GM18499 (cell line): Measurements from ENCODE around the gene RNF10.

ENCODE experiments used
- ATAC-seq: cut with Tn5 transposase; IDR thresholded peaks from one replicate; pipeline ENCODE4 v1.9.1; 2021; ENCODE audit warnings: moderate number of reproducible peaks; ENCODE audit not compliant: insufficient read depth, unreplicated experiment

RNF10 gene

DNA sequence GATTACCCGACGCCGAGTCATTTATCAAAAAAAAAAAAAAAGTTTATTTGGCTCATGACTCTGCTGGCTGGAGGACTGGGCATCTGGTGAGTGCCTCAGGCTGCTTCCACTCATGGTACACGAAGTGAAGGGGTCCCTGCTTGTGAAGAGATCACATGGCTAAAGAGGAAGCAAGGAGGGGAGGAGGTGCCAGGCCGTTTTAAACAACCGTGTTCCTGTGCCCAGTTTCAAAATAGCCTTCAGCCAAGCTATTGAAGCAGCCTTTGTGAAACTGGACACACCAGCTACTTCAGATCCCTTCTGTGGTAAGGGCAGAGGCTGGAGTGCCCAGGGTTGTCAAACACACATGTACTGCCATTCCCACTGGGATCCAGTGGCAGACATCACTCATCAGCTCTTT is 39.4 kb downstream of the RNF10 start:
- ATAC-seq: no peak

DNA sequence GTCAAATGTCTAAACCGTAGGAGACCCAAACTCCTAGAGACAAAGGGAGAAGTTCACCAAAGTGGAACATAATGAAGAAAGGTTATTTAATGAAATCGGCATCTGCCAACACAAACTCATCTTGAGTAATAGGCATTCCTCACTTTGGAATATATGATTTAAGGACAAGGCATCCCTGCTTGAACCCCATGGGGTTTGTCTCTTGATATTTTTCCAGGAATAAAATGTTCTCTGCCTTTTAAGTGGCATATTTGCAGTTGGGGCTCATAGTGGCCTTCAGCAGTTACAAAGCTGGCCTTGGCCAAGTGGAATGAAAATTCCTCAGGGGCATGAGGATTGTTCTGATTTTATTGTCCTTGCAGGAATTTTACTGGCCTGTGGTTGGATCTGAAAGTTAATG is 40.0 kb downstream of the RNF10 start:
- ATAC-seq: no peak

DNA sequence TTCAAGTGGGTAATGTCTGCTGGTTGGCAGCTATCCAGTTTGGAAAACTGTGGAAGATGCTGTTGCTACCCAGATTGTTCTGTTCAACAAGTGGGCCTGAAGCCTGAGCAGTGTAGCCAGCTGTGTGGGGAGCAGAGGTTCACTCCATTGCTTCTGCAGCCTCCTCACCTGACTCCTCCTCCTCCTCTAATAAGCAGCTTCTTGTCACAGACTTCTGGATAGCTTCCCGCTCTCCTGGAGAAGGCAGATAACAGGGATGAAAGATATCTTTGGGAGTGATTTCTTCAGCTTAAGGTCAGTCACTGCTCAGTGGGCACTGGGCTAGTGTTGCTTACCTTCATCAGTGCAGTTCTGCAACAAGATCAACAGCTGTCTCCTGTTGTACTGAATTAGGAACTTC is 45.0 kb downstream of the RNF10 start:
- no peak for ATAC-seq

DNA sequence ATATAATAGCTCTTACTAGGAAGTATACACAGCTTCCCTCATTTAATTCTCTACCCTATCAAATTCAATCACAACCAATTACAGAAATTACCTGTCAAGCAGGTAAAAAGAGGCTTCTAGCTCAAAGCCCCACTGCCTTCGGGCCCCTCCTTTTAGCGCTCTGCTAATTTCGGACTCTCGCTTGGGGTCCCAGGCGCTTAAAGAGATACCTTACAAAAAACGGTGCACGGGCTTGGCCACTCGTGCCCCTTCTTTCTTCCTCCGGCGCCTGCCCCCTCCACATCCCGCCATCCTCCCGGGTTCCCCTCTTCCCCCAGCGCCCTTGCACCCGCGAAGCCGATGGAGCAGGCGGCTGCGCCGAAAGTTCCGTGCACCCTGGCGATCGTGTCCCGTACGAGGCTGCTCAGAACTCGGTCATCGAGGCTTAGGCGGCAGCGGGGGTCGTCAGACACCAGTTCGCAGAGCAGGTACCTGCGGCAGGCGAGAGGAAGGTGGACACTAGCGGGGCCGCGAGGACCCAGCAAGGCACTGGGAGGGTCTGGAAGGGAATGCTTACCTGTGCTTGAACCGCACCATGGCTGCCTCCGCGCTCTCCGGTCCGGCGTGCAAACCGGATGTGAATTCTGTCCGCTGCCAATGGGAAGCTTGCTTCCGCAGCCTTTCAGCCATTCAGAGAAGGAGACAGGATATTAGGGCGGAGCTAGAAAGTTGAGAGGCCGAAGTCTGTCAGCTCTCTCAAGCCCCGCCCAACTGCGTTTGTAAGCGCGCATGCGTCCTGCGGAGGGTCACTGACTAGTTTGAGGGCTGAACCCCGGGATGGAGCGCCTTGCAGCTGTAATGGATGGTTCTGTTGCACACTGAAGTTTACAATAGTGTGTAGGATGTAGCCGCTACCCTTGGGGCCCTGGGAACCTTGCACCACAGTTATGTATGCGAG is 46.9 kb downstream of the RNF10 start, which contains the start of gene POP5:
POP5 (minus strand) TSS at position 616 of the 937 bp plus-strand sequence; CDS start at position 576, 40 bp downstream.
- peak; percentile 82 for ATAC-seq

DNA sequence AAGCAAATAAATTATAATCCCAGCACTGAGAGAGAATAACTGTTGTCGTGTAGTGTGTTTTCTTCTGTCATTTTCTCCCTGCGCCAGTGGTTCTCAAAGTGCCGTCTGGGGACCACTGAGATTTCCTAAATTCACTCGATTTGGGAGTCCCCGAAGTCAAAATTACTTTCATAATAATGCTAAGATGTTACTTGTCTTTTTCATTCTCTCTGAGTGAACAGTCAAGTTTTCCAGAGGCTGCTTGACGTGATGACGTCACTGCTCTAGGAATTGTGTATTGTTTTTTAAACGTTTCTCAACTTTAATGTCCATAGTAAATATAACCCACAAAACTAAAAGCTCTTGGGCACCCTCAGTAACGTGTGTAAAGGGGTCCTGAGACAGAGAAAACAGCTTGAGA is 47.8 kb downstream of the RNF10 start:
- no peak for ATAC-seq

DNA sequence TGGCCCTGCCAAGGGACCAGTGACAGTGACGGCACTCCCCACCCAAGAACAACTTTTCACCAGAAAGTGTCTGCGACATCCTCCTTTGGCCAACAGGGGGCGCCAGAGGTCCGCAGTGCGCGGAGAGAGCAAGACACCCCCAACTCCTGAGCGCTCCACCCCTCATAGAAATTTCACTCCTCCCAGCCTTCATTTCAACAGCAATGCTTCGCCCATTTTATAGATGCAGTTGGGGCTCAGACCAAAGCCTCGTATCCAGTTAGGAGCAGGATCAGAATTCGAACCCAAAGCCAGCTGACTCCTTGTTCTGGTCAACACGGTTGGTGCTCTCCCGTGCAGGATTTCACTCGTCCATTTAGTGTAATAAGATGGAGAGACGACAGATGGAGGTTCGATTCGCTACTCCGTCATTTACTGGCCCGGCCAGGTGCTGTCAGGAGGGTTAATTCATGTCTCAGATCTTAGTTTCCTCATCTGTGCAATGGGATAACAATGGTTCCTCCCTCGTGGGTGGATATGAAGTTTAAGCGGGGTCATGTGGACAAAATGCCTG is 49.4 kb downstream of the RNF10 start:
- ATAC-seq: no peak

DNA sequence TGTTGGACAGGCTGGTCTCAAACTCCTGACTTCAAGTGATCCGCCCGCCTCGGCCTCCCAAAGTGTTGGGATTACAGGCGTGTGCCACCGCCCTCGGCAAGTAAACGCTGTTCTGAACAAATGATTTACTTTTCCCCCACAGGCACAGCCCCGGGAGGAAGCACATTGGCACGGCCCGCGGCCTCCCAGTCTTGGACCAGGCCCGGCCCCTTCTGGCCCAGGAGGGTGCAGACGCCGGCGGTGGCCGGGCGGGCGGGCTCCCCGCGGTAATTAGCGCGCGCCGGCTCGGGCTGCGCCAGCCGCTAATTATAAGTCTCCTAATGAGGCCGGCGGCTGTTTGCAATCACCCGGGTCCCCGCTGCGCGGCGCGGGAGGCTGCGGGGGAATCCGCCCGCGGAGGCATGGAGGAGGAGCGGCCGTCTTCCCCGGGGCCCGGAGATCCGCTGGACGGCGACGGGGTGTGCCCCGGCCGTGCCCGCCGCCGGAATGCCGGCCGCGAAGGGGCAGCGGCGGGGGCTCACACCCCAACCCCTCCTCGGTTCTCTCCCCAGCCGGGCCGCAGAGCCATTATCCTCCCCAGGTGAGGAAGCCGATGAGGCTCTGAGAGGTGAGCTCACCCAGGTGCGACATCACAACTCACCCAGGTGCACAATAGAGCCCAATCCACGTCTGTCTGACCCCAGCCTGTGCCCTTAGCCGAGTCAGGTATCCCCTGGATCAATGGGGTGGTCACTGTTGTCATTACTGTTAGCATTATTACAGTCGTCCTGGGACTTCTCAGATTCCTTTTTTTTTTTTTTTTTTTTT is 50.4 kb downstream of the RNF10 start:
- ATAC-seq: no peak

DNA sequence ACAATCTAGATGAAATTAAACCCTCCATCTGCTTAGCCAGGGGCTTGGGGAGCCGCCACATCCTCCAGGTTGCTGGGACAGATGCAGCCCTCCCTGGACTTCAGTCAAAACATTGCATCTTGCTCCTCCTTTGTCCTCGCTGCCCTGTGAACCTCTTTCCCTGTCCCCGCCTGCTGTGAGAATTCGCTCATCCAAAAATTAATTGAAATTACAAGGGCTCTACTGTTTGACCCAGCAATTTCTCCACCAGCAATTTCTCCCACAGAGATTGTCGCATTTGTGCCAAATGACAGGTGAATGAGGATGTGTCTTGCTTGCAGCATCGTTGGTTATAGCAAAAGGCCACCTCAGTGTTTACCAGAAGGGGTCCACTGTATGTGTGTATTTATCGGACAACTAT is 52.0 kb downstream of the RNF10 start:
- ATAC-seq: no peak

DNA sequence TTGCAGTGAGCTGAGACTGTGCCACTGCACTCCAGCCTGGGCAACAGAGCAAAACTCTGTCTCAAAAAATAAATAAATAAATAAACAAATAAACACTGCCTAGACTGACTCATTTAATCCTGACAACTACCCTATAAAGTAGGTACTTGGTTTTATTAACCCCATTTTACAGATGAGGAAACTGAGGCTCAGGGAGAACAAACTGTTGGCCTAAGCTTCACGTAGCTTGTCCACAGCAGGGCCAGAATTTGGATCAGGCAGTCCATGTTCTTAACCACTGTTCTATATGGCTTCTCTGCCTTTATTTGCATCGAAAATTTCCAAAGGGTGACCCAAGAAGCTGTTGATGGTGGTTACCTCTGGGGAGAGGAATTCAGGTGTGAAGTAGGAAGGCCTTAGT is 52.7 kb downstream of the RNF10 start:
- no peak for ATAC-seq

DNA sequence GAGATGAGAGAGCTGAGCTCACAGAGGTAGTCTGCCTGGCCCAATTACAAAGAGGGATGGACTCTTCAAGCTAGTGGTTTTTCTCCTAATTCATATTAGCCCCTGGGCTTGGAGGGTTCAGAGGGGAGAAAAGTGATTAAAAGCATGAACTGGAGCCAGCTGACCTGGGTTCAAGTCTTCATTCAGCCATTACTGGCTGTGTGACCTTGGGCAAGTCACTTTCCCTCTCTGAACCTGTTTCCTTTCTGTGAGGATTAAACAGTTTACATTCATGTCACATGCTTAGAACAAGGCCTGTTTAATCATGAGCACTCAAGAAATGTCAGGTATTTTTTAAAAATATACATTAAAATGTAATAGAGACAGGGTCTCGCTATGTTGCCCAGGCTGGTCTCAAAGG is 54.2 kb downstream of the RNF10 start:
- ATAC-seq: no peak

DNA sequence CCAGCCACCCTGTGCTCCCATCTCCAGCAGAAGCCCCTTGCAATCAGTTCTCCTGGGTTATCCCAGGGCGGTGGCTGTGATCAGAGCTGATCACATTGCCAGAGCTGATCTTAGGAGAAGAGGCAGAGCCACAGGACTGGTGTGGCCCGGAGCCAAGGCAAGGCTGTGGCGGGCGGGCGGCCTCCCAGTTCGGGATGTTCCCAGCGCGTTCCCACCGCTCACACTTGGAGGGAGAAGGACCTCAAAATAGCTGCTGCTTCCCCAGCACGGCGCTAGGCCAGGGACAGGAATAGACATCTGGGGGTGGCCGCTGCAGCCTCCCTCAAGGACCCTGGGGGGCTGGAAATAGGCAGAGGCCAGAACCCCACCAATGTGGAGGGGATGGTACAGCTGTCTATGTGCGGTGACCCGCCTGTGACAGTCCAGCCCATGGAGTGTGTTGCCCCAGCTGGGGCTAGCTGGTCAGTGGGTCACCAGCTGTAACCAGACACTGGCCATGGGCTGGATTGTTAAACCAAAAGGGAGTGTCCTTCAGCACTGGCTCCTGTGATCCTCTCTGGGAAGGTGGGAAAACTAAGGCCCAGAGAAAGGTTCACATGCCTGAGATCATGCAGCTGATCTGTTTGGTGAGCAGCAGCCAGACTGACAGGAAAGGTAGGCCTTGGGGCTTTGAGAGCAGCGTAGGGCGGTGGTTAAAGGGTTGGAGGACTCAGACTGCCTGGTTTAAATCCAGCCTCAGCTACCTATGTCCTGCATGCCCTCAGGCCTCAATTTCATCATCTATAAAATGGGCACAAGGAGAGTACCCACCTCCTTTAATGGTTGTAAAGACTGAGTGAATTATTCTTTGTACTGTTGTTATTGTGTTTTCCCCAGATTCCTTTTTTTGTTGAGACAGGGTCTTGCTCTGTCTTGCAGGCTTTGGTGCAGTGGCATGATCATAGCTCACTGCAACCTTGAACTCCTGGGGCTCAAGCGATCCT is 55.1 kb downstream of the RNF10 start:
- no peak for ATAC-seq

DNA sequence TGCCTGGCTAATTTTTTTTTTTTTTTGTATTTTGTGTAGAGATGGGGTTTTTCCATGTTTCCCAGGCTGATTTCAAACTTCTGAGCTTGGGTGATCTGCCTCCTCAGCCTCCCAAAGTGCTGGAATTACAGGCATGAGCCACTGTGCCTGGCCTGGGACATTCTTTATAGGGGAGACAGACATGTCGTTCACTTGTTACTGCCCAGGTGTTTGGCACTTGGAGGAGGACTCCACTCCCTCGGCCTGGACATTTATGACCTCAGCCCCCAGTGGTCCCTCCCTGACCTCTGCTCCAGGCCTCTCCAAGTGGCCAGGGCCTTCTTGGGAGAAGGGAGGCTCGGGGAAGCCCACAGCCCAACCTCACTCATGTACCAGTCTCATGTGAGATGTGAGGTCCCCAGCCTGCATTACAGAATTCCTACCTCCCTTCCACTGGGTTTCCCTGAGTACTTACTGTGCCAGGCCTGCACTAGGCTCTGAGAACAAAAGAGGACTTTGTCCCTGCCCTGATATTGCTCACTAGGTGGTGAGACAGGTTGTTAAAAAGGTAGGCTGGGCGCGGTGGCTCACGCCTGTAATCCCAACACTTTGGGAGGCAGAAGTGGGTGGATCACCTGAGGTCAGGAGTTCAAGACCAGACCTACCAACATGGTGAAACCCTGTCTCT is 56.7 kb downstream of the RNF10 start:
- ATAC-seq: no peak

DNA sequence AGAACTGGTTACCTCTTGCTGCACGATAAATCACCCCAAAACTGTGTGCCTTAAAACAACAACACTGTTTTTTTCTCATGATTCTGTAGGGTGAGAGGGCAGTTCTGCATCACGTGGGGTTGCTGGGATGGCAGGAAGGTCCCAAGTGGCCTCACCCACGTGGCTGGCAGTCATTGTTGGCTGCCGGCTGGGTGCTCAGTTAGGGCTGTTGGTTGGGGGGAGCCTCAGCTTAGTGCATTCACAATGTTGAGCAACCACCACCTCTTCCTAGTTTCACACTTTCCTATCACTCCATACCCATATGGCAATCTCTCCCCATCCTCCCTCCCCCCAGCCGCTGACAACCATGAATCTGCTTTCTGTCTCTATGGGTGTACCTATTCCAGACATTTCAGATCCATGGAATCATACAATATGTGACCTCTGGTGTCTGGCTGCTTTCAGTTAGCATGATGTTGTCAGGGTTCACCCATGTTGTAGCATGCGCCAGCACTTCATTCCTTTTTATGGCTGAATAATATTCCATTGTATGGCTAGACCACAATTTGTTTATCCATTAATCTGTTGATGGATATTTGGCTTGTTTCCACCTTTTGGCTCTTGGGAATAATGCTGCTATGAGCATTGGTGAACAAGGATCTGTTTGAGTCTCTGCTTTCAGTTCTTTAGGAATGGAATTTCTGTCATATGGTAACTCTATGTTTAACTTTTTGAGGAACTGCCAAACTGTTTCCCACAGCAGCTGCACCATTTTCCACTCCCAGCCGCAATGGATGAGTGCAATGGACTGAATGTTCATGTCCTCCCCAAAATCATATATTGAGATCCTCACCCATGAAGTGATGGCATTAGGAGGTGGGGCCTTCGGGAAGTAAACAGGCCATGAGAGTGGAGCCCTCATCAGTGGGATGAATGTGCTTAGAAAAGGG is 58.2 kb downstream of the RNF10 start:
- no peak for ATAC-seq

DNA sequence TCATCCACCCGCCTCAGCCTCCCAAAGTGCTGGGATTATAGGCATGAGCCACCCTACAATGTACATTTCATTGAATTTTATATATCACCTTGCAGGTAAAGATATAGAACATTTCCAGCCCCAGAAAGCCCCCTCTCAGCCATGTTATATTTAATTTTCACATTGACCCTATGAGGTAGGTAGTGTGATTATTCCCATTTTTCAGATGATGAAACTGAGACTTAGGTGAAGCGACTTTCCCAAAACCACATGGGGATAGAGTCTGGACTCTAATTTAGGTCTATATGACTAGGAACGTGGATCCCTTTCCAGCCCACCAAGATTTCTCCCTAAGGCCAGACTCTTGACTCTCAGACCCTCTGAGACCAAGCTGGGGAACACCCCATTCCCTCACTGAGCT is 62.7 kb downstream of the RNF10 start:
- ATAC-seq: no peak

DNA sequence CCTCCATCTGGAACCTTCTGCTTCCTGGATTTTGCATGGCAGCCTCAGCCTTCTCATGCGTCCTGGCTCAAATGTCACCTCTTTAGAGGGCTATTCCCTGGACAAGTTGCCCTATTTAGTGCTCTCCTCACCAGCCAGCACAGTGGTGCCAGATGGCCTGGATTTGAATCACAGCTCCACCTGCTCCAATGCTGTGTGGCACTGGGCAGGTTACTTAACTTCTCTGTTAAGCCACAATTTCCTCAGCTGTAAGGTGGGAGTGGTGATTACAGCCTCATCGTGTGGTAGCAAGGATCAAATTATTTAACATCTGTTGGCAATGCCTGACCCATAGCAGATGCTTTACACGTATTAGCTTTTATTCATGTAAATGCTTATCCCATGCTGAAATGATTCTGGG is 63.7 kb downstream of the RNF10 start:
- no peak for ATAC-seq

DNA sequence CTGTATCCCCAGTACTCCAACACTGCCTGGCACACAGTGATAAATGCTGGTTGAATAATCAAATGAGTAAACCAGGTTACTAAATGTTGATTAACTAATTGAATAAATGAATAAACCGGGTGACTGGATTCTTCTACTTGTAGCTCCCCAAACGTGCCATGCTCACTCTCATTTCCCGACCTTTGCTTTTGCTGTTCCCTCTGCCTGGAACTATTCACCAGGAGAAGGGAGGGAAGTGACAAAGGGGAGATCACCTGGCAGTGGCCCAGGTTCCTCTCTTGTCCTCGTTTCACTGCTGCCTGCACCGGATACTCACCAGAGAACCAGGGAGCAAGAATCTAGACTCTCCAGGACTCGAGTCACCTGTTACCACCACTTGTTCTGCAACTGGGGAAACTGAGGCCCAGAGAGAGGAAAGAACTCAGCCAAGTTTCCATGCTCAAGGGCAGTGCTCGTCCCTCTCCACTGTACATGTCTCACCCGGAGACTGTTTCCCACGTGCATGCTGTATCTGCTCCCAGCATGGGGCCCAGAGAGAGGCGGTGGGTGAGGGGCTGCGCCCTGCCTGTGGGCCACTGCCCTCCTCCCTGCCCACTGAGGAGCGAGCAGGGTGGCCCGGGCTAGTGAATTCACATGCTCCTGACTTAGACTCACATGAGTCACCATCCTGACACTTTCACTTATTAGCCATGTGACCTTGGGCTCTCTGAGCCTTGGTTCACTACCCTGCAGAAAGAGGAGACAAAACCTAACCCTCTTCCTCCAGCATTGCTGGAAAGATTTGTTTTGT is 64.7 kb downstream of the RNF10 start:
- ATAC-seq: no peak

DNA sequence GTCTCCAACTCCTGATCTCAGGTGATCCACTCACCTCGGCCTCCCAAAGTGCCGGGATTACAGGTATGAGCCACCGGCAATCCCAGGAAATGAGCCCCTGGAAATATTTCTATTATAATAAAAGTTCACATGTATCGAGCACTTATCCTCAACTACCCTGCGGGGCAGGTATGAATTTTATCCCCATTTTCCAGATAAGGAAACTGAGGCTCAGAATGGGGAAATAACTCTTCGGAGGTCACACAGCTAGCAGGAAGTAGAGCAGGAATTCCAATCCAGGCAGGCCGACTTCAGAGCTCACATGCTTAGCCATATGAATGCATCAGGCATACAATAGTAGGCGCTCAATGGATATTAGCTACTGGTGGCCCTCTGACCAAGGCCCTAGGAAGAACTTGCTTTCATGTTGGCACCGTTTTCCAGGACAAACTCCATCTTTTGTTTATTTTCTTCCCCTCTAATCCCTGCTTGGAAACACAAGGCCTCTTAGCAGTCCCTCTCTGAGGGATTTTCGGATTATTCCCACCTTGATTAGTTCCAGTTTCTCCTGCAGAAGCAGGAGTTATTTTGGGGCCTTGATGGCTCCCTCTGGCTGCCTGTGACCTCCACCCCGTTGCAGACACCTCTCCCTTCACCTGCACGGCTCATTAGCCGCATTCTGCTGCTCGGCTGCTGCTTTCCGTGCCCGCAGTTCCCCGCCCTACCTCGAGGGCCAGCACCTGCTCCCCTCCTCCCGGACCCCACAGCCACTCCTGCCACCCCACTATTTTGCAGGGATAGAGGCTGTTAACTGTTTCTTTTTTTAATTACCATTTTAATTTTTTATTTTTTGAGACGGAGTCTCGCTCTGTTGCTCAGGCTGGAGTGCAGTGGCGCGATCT is 65.8 kb downstream of the RNF10 start:
- ATAC-seq: no peak
